ENCODE results near the gene GALT. TPM values are rescaled to one million over a fixed set of nuclear protein-coding genes. Genes with fewer than 3 reads are reported as not detected.
A peak's percentile ranks its signal among the peaks of the same experiment; 100 is the strongest.

Gene GALT
- total and polyA plus RNA-seq, 2 of the 13 experiments (the other 11 are each of a cell fraction or from before 2014, with no cell fraction given): 40.4 to 46.3 TPM

GRCh38 chr9:34675048-34675714 is 28.7 kb downstream of the GALT start (continued):
- no peak for TF ChIP-seq NAIF1 (CRISPR knock-in tag; IDR thresholded peaks at IDR 0.05; ENCODE audit: borderline replicate concordance)
- no peak for TF ChIP-seq HMGXB3 (CRISPR knock-in tag; IDR thresholded peaks at IDR 0.05; ENCODE audit: borderline replicate concordance)
- TF ChIP-seq ZNF619 (CRISPR knock-in tag; IDR thresholded peaks at IDR 0.05): no peak
- no peak for TF ChIP-seq AKNA (CRISPR knock-in tag; IDR thresholded peaks at IDR 0.05; ENCODE audit: borderline replicate concordance)
- TF ChIP-seq ZNF292 (CRISPR knock-in tag; IDR thresholded peaks at IDR 0.05; ENCODE audit: borderline replicate concordance, low read depth): no peak
- TF ChIP-seq KLF13 (CRISPR knock-in tag; IDR thresholded peaks at IDR 0.05): no peak
- TF ChIP-seq ZNF224 (CRISPR knock-in tag; IDR thresholded peaks at IDR 0.05): no peak
- no peak for TF ChIP-seq ZBTB42 (CRISPR knock-in tag; IDR thresholded peaks at IDR 0.05)
- TF ChIP-seq, protein P1, sequence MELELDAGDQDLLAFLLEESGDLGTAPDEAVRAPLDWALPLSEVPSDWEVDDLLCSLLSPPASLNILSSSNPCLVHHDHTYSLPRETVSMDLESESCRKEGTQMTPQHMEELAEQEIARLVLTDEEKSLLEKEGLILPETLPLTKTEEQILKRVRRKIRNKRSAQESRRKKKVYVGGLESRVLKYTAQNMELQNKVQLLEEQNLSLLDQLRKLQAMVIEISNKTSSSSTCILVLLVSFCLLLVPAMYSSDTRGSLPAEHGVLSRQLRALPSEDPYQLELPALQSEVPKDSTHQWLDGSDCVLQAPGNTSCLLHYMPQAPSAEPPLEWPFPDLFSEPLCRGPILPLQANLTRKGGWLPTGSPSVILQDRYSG (CRISPR knock-in tag; IDR thresholded peaks at IDR 0.05): no peak
- no peak for TF ChIP-seq ZZZ3 (CRISPR knock-in tag; IDR thresholded peaks at IDR 0.05; ENCODE audit: borderline replicate concordance)
- peak; percentile 39; the same call in 1 of the 2 replicates for TF ChIP-seq HDAC1 (CRISPR knock-in tag; IDR thresholded peaks at IDR 0.05)
- TF ChIP-seq HIVEP1 (CRISPR knock-in tag; IDR thresholded peaks at IDR 0.05): peak; percentile 70; the same call in 1 of the 2 replicates
- TF ChIP-seq AHR (CRISPR knock-in tag; IDR thresholded peaks at IDR 0.05): no peak
- no peak for TF ChIP-seq RNF219 (CRISPR knock-in tag; IDR thresholded peaks at IDR 0.05)
- TF ChIP-seq ZNF891 (CRISPR knock-in tag; IDR thresholded peaks at IDR 0.05): no peak

Measured in HepG2 (cell line).